ENCODE results near the gene GPATCH2.
"Not testable (repeated sequence)": the region's sequence is repeated elsewhere in the genome, so short reads cannot be mapped to it uniquely, and the experiment has no call there.

The GPATCH2 gene

GRCh38 chr1:217524787-217525520, 105.9 kb downstream of the GPATCH2 start:
- no peak for DNase-seq

DNA sequence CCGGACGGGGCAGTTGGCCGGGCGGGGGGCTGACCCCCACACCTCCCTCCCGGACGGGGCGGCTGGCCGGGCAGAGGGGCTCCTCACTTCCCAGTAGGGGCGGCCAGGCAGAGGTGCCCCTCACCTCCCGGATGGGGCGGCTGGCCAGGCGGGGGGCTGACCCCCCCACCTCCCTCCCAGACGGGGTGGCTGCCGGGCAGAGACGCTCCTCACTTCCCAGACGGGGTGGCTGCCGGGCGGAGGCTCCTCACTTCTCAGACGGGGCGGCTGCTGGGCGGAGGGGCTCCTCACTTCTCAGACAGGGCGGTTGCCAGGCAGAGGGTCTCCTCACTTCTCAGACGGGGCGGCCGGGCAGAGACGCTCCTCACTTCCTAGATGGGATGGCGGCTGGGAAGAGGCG, 107.0 kb downstream of the GPATCH2 start:
- not testable (repeated sequence) for DNase-seq

DNA sequence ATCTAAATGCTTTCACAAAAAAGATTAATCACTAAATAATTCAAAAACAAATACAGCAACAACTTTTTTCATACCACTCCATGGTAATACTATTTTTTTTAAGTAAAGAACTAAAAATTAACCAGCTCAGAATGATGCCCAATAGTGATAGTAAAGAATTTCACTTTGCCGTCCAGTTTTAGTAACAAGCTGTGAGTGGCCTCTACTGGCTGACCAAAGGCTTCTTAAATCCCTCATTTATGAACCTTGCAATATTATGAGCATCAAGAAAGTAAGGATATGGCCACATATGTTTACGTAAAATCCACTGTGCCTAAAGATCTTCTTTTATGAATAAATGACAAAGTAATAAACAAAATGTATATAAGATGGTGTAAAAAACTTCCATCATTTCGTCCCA, 108.6 kb downstream of the GPATCH2 start:
- DNase-seq, result no peak

GRCh38 chr1:217521317-217521716, 109.6 kb downstream of the GPATCH2 start:
- no peak for DNase-seq

GRCh38 chr1:217506878-217507277, 124.0 kb downstream of the GPATCH2 start:
- no peak for DNase-seq

DNA sequence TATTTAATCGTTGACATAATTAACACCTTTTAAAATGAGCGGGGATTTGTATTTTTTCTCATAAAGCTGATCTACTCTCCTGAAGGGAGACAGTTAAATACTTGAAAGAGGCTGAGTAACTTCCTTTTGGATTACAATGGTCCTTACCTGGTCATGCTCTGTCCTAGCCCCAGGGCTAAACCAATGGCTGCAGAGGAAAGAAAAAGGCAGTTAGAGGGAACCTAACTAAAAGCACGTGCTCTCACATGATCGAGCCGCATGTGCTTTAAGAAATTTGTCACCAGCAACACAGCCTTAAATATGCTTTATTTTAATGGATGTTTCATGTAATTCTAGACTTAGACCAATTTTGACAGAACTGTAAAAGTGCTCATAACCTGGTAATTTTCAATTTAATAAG, 132.7 kb downstream of the GPATCH2 start:
- DNase-seq, result no peak

DNA sequence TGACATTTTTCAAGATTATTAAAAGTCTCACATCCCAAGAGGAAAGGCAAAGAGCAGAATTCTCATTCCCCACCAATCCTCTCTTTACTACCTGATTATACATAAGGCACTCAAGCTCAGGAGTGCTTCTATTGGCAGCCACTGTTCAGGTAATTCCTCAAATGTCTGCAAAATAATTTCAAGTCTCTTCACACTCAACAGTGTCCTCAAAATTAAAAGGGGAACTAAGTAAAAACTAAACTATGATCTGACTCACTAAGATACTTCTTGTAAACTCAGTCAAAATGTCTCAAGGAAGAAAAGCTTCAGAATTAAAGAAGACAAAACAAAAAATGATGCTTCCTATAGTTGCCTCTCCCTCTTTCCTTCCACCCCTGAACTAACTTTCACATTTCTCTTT, 135.6 kb downstream of the GPATCH2 start:
- DNase-seq, result no peak

DNA sequence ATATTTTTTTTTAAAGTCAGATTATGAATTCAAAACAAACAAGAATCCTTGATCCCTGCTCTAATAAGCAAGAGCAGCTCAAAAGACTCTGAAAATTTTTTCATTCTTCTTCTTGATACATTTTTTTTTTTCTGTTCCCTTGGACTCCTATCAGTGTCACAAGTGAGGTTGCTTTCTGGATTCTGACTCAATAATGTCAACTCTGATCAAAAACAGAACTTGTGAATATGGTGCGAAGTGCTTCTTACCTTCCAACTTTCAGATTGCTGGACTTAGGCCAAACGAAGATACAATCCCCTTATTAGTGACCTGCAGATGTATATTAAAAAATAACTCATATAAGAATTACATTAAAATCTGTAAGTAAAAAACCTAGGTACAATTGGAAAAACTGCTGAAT, 136.1 kb downstream of the GPATCH2 start:
- DNase-seq, result no peak

- no peak for DNase-seq
Observed at GRCh38 chr1:217493290-217493689, 137.6 kb downstream of the GPATCH2 start.

DNA sequence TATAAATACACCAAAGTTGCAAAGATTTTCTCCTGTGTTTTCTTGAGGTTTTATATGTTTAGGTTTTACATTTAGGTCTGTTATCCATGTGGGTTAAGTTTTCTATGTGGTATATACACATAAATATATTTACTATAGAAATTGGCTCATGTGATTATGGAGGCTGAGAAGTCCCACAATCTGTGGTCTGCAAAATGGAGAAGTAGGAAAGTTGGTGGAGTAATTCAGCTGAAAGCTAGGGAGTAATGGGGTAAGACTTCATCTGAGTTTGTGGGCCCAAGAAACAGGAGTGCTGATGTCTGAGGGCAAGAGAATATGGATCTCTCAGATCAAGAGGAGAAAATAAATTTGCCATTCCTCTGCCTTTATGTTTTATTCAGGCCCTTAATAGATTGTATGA, 146.0 kb downstream of the GPATCH2 start:
- no peak for DNase-seq

DNA sequence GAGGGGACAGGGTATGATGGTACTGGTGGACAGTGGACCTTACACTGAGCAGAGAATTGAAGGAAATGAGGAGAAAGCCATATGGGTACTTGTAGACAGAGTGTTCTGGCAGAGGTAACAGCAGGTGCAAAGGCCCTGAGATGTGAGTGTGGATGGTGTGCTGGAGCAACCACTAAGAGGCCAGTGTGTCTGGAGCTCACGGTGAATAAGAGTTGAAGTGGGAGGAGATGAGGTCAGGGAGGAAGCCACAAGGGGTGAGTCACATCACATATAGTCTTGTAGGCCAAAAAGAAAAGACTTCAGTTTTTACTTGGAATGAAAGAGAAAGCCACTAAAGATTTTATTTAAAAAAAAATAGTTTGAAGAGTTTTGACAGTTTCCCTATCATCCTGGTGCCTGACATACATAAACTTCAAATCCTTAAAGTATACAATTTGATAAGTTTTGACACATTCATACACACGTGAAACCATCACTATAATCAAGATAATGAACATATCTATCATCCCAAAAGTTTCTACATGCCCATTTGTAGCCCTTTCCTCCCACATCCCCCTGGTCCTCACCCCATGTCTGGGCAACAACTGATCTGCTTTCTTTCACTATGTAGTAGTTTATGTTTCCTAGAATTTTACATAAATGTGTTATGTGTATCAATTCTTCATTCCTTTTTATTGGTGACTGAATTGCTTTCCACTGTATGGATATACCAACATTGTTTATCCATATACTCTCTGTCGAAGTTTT, 148.4 kb downstream of the GPATCH2 start:
- no peak for DNase-seq

DNA sequence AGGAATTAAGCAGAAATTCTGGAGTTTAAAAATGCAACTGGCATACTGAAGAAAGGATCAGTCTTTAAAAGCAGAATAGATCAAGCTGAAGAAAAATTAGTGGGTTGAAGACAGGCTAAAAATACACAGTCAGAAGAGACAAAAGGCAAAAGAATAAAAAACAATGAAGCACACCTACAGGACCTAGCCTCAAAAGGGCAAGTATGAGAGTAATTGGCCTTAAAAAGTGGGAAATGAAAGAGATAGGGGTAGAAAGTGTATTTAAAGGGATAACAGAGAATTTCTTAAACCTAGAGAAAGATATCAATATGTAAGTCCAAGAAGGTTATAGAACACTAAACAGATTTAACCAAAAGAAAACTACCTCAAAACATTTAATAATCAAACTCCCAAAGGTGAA, 152.4 kb downstream of the GPATCH2 start:
- DNase-seq, result no peak

- DNase-seq, result no peak
Observed at GRCh38 chr1:217472915-217473314, 158.0 kb downstream of the GPATCH2 start.

- no peak for DNase-seq
Observed at GRCh38 chr1:217471403-217471802, 159.5 kb downstream of the GPATCH2 start.

GRCh38 chr1:217469983-217470382, 160.9 kb downstream of the GPATCH2 start:
- no peak for DNase-seq

GRCh38 chr1:217465102-217465501, 165.8 kb downstream of the GPATCH2 start:
- DNase-seq, result no peak

GRCh38 chr1:217462666-217463065, 168.2 kb downstream of the GPATCH2 start:
- no peak for DNase-seq

DNA sequence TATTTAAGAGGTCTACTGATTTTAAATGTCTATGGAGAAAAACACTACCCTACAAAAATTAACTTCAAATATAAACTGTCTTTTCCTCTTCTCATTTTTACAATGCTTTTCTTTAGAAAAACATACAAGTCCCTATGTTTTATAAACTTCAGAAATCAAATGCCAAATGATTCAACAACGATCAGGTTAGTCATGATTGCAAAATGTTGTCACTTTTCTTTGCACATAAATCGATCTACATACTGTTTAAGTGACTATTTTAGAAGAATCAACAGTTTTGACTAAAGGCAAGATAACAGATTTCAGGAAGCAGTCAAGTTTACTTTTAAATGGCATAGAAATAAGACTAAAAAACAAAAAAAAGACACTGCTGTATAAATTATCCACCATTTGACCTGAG, 168.7 kb downstream of the GPATCH2 start:
- no peak for DNase-seq

DNA sequence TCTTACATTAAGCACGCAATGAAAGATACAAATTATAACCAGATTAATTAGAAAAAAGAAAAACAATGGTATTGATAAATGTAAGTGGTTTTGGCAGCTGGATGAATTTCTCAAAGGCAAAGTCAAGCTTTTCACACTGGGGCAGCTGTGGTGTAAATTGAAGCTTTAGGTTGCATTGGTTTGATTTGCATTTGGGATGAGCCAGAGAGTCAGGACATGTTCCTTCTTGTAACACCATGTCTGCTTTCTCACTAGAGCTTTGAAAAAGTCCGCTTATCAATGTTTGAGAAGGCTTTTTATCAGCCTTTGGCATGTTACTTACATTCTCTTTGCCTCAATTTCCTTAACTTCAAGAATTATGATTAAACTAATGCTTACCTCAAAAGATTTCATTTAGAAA, 173.9 kb downstream of the GPATCH2 start:
- DNase-seq, result no peak

GRCh38 chr1:217456261-217456660, 174.6 kb downstream of the GPATCH2 start:
- DNase-seq, result no peak

DNA sequence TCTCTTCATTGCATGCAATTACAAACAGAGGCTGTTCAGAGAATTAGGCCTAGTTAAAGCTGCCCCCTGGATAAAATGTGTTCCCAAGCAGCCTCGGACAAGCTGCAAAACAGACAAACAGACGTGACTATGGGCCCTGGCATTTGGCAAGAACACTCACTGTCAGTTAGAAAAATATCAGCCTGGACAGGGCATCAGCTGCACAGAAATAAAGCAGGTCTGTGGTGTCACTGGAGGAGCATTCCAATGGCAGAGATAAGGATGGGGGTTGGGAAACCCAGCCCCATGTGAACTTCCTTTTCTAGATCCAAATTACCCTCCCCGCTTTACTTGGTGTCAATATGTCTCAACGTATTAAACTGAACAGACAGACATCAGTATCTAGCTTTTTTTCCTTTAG, 177.1 kb downstream of the GPATCH2 start:
- DNase-seq, result no peak

DNA sequence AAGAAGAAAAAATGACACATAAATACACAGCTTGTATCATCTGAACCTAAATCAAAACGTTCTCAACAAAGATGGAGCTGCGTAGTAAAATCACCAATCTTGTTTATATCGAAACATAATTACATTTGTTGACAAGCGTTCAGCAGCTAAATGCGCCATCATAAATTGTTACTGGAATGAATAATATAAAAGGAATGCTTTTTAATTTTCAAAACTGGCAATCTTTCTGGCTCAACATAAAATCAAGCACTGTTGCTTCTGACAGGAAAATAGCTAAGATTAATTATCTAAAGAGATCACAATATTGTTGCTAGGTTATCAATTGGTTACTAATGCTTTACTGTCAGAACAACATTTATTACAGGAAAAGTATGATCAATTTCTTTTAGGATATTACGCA, 181.5 kb downstream of the GPATCH2 start:
- no peak for DNase-seq

- DNase-seq, result no peak
Observed at GRCh38 chr1:217443845-217444244, 187.0 kb downstream of the GPATCH2 start.

GRCh38 chr1:217437376-217437775, 193.5 kb downstream of the GPATCH2 start:
- DNase-seq, result no peak

GRCh38 chr1:217435204-217435603, 195.7 kb downstream of the GPATCH2 start:
- no peak for DNase-seq
